Upper lobe of left lung (tissue), 4 donors: ENCODE measurements around the gene SH3RF1.

Source experiments
- EP300 ChIP-seq, 4 donors: sonication (generic); formaldehyde crosslinking; IDR thresholded peaks; one replicate each; pipeline ENCODE4 v1.5.1; 2017; ENCODE audit warnings: antibody characterized with exemption in 4 of 4, control low read depth in 2 of 4
- POLR2A ChIP-seq, 4 donors: fragments of 450-650 bp; IDR thresholded peaks; one replicate each; pipeline ENCODE4 v1.5.1; 2016 to 2017; ENCODE audit warnings: antibody characterized with exemption in 4 of 4, mild to moderate bottlenecking in 2 of 4
- POLR2AphosphoS5 ChIP-seq, 2 donors: sonication (generic); formaldehyde crosslinking; IDR thresholded peaks; one replicate each; pipeline ENCODE4 v1.5.1; 2017; ENCODE audit warnings: antibody characterized with exemption in 2 of 2
- TF ChIP-seq, protein P1 (sequence below), 6 experiments: fragments of 450-650 bp in 4 of 6; fragments of 200-600 bp in 2 of 6; sonication (generic) in 2 of 6; IDR thresholded peaks; one replicate each; pipeline ENCODE4 v1.5.1; 2016 to 2019; ENCODE audit warnings: antibody characterized with exemption in 6 of 6

DNA sequence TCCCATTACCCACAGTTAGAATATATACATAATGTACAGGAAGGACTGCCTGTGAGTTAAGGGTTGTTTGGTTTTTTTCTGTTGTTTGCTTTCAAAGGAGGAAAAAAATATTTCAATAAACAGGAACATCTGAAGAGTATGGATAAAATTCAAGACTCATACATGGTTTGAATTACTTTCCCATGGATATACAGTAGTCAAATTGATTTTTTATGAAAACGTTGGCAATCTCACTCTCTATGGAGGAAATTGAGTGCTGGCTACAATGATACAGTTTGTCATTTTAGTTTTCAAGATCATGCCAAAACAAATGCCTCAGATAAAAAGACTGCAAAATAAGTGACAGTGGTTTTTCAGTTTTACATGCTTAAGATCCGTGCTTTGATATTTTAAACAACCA is 116.6 kb downstream of the SH3RF1 start:
- TF ChIP-seq, protein P1, sequence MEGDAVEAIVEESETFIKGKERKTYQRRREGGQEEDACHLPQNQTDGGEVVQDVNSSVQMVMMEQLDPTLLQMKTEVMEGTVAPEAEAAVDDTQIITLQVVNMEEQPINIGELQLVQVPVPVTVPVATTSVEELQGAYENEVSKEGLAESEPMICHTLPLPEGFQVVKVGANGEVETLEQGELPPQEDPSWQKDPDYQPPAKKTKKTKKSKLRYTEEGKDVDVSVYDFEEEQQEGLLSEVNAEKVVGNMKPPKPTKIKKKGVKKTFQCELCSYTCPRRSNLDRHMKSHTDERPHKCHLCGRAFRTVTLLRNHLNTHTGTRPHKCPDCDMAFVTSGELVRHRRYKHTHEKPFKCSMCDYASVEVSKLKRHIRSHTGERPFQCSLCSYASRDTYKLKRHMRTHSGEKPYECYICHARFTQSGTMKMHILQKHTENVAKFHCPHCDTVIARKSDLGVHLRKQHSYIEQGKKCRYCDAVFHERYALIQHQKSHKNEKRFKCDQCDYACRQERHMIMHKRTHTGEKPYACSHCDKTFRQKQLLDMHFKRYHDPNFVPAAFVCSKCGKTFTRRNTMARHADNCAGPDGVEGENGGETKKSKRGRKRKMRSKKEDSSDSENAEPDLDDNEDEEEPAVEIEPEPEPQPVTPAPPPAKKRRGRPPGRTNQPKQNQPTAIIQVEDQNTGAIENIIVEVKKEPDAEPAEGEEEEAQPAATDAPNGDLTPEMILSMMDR (IDR thresholded peaks at IDR 0.05), result no peak
- TF ChIP-seq POLR2A (IDR thresholded peaks at IDR 0.05) (no peak), POLR2AphosphoS5 (IDR thresholded peaks at IDR 0.05) (no peak), EP300 (IDR thresholded peaks at IDR 0.05) (no peak)
